ENCODE results near the gene HKDC1.
"Not testable (repeated sequence)": the region's sequence is repeated elsewhere in the genome, so short reads cannot be mapped to it uniquely, and the experiment has no call there.

Gene HKDC1

DNA sequence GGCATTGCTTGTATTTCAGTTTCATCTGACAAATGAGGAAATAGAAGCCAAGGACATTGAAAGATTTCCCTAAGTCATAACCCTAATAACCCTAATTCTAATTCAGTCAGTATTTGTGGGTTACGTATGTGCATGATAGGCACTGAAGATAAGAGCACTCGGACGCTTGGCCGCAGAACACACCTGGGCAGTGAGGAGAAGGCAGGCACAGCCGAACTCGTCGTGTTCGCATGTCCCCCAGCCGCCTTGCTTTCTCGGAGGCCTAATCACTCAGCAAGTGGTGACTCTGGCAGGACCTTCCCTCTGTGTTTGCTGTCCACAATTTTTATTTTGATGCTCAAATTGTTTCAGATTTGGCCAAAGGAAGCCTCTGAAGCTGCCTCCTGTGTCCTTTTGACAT is 23.7 kb downstream of the HKDC1 start:
- DNase-seq (ENCODE audit: low spot score): no peak

DNA sequence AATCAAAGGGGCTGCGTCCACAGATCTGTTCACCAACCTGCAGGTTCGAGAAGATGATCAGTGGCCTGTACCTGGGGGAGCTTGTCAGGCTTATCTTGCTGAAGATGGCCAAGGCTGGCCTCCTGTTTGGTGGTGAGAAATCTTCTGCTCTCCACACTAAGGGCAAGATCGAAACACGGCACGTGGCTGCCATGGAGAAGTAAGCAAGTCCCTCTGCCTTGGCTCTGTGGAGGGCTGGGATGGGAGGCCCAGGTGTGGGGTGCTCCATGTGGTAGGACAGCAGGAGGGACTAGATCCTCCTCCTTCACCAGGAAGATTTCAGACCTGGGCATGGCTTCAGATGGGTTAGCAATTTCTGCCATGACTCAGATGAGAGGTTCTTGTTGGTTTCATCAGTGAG is 25.9 kb downstream of the HKDC1 start:
- DNase-seq (ENCODE audit: low spot score): no peak

DNA sequence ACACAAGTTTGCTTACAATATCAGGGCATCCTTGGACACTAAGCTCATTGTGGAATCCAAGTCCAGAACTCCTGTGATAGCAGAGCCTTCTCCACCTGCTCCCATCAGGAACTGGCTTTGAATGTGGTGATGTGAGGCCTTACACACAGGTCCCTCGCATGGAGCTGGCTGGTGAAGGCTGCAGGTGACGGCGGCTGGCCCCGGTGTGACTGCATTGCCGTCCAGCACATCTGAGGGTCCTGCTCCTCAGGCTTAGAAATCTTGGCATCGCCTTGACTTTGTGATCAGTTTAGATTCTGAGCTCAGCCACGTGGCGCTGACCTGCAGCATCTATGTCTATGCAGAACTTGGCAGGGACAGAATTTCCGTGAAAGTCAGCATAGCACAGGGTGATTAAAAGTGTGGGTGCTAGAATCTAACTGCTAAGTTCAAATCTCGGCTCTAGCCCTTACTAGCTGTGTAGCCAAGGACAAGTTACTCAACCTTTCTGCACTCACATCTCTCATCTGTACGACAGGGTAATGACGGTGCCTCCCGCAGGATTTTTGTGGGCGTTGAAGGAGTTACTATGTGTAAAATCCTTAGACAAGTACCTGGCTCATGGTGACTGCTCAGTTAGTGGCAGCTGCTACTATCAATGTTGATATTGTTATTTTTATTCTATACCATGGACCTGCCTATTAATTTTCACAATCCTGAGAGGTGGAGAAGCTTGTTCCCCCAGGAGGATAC is 26.6 kb downstream of the HKDC1 start:
- DNase-seq (ENCODE audit: low spot score): no peak

DNA sequence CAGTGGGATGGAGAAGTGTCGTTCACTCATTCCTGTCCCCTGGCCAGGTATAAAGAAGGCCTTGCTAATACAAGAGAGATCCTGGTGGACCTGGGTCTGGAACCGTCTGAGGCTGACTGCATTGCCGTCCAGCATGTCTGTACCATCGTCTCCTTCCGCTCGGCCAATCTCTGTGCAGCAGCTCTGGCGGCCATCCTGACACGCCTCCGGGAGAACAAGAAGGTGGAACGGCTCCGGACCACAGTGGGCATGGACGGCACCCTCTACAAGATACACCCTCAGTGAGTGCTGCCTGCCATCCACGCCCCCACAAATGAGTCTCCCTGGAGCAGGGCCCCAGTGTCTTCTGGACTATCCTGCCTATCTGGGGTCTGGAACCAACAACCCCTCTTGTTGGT is 27.2 kb downstream of the HKDC1 start:
- DNase-seq (ENCODE audit: low spot score): no peak

DNA sequence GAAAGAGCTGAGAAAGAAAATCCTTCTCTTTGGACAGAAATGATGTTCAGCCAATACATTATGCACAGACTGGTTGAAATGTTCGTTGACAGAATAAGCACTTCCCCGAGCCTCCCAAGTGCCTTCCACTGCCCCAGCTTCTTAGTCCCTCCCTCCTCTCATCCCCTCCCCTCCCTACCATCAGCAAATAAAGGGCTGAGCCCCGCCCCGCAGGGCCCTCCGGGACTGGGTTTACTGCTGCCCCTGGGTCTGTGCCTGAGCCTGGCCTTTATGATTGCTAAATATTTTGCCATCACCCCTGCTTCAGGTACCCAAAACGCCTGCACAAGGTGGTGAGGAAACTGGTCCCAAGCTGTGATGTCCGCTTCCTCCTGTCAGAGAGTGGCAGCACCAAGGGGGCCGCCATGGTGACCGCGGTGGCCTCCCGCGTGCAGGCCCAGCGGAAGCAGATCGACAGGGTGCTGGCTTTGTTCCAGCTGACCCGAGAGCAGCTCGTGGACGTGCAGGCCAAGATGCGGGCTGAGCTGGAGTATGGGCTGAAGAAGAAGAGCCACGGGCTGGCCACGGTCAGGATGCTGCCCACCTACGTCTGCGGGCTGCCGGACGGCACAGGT is 28.1 kb downstream of the HKDC1 start:
- no peak for DNase-seq (ENCODE audit: low spot score)

DNA sequence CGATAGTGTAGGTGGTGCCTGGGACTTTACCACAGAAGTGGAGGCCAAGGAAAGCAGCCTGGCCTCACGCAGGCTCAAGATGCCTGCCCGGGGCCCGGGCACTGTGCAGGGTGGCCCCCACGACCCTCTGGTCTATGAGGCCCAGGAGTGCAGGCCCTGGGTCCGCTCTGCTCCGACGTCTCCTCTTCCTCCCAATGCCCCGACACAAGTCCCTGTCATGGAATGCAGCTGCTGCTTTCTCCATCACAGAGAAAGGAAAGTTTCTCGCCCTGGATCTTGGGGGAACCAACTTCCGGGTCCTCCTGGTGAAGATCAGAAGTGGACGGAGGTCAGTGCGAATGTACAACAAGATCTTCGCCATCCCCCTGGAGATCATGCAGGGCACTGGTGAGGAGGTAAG is 29.9 kb downstream of the HKDC1 start:
- no peak for DNase-seq (ENCODE audit: low spot score)

DNA sequence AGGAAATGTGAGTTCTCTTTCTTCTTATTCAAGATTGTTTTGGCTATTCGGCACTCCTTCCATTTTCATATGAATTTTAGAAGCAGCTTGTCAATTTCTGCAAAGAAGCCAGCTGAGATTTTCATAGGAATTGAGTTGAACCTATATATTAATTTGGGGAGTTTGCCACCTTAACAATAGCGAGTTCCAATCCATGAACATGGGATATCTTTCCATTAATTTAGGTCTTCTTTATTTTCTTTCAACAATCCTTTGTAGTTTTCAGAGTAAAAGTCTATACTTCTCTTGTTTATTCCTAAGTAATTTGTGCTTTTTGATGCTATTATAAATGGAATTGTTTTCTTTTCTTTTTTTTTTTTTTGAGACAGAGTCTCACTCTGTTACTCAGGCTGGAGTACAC is 31.3 kb downstream of the HKDC1 start:
- not testable (repeated sequence) for DNase-seq (ENCODE audit: low spot score)

DNA sequence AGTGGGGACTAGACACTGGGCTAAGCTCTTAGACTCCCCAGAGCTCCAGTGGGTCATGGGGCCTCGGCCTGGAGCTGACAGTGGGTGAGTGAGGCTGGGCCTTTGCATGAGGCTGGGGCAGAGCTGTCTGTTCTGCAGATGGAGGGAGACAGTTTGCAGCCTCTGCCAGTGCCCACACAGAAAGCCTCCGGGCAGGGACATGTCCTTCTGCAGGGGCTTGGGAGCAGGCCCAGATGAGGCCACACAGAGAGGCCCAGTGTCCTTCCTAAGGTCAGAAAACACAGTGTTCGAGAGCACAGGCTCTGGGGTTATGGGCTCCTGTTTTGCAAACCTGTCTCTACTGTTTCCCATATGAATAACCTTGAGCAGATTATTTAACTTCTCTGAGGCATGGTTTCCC is 33.0 kb downstream of the HKDC1 start:
- DNase-seq (ENCODE audit: low spot score): no peak

DNA sequence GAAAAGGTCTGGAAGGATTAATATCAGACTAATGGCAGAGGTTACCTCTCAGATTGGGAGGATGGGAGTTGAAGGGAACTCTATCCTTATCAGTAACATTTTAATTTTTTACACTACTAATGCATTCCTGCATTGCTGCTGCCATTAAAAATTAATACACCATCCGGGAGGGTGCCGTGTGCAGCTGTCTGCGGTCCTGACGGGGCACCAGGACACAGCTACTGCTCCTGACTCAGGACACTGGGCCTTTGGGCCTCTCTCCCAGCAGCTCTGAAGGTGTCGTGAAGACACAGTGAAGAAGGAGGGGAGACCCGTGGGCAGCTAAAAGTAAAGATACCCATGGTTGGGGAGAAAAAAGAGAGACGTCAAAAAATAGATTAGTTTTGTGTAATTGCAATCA is 34.7 kb downstream of the HKDC1 start:
- DNase-seq (ENCODE audit: low spot score): no peak

DNA sequence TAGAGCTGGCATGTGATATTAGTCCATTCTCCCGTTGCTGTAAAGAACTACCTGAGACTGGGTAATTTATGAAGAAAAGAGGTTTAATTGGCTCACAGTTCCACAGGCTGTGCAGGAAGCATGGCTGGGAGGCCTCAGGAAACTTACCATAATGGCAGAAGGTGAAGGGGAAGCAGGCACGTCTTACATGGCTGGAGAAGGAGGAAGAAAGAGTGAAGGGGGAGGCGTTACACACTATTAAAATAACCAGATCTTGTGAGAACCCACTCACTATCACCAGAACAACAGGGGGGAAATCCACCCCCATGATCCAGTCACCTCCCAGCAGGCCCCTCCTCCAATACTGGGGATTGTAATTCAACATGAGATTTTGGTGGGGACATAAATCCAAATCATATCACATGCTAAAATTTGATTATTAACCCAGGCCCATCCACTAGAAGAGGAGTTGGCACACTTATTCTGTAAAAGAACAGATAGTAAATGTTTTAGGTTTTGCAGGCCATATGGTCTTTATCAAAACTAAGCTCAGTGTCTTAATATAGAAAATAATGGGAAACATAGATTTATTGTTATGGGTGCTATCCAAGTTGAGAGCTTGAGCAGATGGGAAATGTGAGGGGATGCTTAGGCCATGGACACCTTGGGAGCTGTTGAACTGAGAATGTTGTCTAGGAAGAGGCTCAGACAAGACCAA is 39.6 kb downstream of the HKDC1 start:
- DNase-seq (ENCODE audit: low spot score): no peak

DNA sequence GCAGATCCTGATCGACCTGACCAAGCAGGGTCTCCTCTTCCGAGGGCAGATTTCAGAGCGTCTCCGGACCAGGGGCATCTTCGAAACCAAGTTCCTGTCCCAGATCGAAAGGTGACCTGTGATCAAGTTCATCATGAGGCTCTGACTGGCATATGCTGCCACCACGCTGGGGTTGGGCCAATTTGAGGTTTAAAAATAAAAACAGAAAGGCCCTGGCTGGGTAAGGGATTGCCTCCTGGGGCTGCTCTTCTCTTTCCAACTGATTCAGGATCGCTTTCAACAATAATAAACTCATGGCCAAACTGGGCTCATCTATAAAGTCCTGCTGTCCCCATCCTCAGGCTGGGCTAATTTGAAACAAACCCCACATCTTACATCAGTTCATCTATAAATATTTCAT is 41.1 kb downstream of the HKDC1 start:
- no peak for DNase-seq (ENCODE audit: low spot score)

DNA sequence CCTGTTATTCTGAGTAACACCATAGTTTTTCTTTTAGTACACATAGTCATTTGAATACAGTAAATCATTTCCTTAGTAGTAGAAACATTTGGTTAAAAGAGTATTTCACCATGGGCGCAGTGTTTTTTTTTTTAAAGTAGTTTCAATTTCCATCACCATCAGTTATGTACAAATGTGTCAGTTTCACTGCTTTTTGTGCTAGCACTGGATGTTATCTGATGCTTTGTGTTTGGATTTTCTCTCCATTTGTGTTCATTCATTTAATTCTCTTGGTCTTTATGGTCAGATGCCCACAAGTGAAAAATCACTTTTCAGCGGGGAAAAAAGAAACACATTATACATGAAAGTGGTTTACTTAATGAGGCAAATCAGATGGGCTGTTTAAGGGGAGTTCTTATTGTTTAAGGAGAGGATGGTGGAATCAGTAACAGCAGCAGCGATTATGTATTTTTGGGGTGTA is 42.2 kb downstream of the HKDC1 start:
- no peak for DNase-seq (ENCODE audit: low spot score)

DNA sequence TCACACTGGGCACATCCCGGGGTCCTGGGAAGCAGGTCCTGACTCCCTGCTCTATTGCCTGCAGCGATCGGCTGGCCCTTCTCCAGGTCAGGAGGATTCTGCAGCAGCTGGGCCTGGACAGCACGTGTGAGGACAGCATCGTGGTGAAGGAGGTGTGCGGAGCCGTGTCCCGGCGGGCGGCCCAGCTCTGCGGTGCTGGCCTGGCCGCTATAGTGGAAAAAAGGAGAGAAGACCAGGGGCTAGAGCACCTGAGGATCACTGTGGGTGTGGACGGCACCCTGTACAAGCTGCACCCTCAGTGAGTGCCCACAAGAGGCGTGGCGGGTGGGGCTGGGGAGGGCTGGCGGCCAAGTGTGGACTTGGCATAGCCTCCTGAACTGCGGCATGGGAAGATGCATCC is 45.4 kb downstream of the HKDC1 start:
- no peak for DNase-seq (ENCODE audit: low spot score)

DNA sequence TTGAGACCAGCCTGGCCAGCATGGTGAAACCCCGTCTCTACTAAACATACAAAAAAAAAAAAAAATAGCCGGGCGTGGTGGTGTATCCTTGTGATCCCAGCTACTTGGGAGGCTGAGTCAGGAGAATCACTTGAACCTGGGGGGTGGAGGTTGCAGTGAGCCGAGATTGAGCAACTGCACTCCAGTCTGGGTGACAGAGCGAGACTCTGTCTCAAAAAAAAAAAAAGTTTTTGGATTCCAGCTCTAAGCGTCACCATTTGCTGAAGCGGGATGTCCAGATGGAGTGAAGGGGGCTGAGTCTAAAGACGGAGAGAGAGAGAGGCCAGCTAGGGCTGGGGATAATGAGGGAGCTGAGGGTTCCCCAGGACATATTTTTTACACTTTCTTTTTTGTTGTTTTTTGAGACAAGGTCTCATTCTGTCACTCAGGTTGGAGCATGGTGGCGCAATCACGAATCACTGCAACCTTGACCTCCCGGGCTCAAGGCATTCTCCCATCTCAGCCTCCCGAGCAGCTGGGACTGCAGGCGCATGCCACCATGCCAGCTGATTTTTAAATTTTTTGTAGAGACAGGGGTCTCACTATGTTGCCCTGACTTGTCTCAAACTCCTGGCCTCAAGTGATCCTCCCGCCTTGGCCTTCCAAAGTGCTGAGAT is 48.8 kb downstream of the HKDC1 start:
- DNase-seq (ENCODE audit: low spot score): no peak

DNA sequence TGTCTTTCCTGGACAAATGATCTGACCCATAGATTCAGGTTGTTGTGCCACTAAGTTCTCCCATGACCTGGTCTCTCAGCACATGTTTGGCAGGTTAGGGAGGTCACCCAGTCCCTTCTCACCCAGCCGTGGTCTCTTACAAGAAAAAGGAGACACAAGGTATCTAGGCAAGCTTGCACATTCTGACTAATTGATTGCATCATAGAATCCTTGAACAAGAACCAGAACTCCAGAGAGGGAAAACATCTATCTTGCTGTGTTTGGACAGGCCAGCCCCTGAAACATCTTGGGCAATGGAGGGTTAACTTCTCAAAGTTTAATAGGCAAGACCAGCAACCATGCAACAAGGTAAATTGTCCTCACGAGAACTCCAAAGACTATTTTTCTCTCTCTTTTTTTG is 49.6 kb downstream of the HKDC1 start:
- DNase-seq (ENCODE audit: low spot score): no peak

DNA sequence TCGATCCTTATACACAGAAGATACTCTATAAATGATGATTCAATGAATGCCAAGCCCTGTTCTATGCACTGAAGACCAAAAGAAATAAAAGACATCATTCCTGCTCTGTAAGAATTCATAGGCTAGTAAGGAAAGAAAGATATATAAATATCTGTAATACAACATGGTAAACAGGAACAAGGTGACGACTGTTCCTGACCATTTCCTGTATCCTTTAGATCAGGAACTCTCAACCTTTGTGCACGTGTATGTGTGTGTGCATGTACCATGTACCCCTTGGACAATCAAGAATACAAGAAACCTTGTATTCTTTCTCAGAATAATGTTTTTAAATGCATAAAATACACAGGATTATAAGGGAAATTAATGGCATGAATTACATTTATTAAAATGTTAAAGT is 50.9 kb downstream of the HKDC1 start:
- no peak for DNase-seq (ENCODE audit: low spot score)

DNA sequence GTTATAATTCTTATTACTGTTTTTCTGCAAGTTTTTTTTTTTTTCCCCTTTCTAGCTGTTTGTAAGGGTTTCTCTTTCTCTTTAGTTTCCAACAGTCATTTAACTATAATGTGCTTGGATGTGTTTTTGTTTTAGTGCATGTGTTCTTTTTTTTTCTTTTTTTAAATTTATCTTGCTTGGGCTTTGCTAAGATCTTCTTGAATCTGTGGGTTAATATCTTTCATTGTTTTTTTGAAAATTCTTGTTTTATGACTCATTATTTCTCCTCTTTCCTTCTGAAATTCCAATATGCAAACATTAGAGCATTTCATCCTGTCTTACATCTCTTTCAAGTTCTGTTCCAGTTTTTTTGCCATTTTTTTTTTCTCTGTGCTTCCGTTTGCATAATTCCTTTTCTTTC is 52.5 kb downstream of the HKDC1 start:
- no peak for DNase-seq (ENCODE audit: low spot score)

DNA sequence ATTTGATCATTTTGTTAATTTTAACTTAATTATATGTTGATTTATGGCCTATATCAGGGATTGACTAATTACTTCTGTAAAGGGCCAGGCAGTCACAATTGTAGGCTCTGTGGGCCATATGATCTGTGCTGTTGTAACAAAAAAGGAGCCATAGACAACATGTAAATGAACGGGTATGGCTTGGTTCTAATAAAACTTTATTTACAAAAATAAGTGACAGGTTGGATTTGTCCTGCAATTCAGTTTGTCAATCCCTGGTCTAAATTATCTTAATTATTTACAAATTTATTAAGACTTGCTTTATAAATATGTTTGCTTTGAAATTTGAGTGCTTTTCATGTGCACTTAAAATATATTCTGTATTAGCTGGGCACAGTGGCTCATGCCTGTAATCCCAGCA is 55.3 kb downstream of the HKDC1 start:
- no peak for DNase-seq (ENCODE audit: low spot score)

DNA sequence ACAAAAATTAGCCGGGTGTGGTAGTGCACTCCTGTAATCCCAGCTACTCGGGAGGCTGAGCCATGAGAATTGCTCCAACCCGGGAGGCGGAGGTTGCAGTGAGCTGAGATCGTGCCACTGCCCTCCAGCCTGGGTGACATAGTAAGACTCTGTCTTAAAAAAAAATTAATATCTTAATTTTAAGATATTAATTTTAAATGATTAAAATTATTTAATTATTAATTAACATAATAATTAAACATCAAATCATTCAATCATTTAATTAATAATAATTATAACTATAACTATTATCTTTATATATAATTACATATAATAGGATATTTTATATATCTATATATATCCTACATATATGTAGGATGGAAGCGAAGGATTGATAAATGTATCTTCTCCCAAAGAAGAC is 56.4 kb downstream of the HKDC1 start:
- DNase-seq (ENCODE audit: low spot score): no peak

DNA sequence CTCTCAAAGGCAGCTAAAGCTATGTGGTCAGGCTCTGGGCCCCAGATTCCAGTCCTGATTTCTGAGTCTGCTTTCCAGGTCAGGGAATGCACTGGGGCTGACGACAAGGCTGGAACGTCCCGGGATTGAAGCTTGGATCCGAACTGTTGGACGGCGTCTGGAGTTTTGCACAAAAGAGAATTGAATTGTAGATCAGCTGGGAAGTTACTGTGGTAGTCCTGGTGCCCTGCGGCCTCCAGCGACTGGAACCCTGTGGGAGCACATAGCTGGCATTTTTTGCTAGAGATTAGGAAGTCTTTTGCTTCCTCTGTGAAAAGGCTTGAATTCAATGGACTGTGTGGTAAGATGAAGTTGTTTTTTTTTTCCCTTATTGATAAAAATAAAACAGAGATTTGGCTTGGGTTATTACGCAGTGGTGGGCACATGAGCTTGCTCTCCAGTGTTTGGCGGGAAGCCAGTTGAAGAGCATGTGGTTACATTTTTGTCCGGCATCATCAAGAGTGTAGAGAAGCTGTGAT is 58.4 kb downstream of the HKDC1 start, which contains the start of gene HK1:
TSS of gene HK1 (plus strand) at position 51 of the 518 bp plus-strand sequence.
- no peak for DNase-seq (ENCODE audit: low spot score)

DNA sequence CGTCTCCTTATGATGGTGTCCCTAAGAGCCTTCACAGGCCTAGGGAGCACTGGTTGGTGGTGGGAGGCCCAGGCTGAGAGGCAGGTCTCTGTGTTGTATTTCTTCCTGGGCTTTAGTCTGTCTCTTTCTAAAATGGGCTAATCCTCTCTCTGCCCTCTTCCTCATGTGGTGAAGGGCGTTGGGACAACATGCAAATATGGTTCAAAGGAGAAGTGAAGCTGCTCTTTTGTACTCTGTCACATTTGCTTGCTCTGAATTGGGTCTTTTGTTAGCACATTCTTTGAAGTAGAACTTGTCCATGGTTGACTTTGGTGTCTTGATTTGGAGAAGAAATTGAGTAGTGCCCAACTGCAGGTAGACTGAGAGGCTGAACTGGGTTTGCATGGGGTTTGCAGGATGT is 59.0 kb downstream of the HKDC1 start:
- no peak for DNase-seq (ENCODE audit: low spot score)
